ENCODE measurements around the gene ARMCX2.

ARMCX2 gene

GRCh38 chrX:101659601-101660063 lies at the start of gene ARMCX2:
ARMCX2 (minus strand) TSS chrX:101659850; CDS start chrX:101657588, 2,262 bp downstream.
- H3K27ac Mint-ChIP-seq = peak within 1 kb of the TSS; percentile 75 to 93 (median 88)
- H3K27me3 Mint-ChIP-seq (ENCODE audit: low read depth) = no peaks in the 10 kb centered on the region
- H3K4me1 Mint-ChIP-seq = no peaks in the 10 kb centered on the region
- TF ChIP-seq CTCF (IDR thresholded peaks at IDR 0.05; ENCODE audit: unreplicated experiment in 3 of 3) = no peak
- peak within 1 kb of the TSS; percentile 84 to 95 (median 92) for H3K4me3 Mint-ChIP-seq
- no peaks in the 10 kb centered on the region for H3K9me3 Mint-ChIP-seq
- peaks cover 7% of the 10 kb centered on the region for H3K36me3 Mint-ChIP-seq (ENCODE audit: low read depth)

GRCh38 chrX:101709384-101709783 lies 49.7 kb upstream of the ARMCX2 start:
- no peak for TF ChIP-seq CTCF (IDR thresholded peaks at IDR 0.05; ENCODE audit: unreplicated experiment in 3 of 3)
- Mint-ChIP-seq H3K27ac (no peak overlapping the region), H3K27me3 (ENCODE audit: low read depth) (no peaks in the 10 kb centered on the region), H3K4me1 (no peaks in the 10 kb centered on the region), H3K9me3 (peaks cover 2% of the 10 kb centered on the region), H3K4me3 (no peak overlapping the region), H3K36me3 (ENCODE audit: low read depth) (no peaks in the 10 kb centered on the region)

GRCh38 chrX:101708163-101708562 lies 48.5 kb upstream of the ARMCX2 start:
- Mint-ChIP-seq H3K9me3 (peaks cover 2% of the 10 kb centered on the region), H3K27me3 (ENCODE audit: low read depth) (no peaks in the 10 kb centered on the region), H3K4me1 (no peaks in the 10 kb centered on the region), H3K4me3 (no peak overlapping the region), H3K27ac (peak overlapping the region in 1 of 3 experiments; percentile 75), H3K36me3 (ENCODE audit: low read depth) (no peaks in the 10 kb centered on the region)
- TF ChIP-seq CTCF (IDR thresholded peaks at IDR 0.05; ENCODE audit: unreplicated experiment in 3 of 3) = no peak

GRCh38 chrX:101693476-101693875 lies 33.8 kb upstream of the ARMCX2 start:
- Mint-ChIP-seq H3K4me1 (no peaks in the 10 kb centered on the region), H3K36me3 (ENCODE audit: low read depth) (no peaks in the 10 kb centered on the region), H3K27me3 (ENCODE audit: low read depth) (no peaks in the 10 kb centered on the region), H3K9me3 (peaks cover 5% of the 10 kb centered on the region), H3K27ac (no peak overlapping the region), H3K4me3 (no peak overlapping the region)
- no peak for TF ChIP-seq CTCF (IDR thresholded peaks at IDR 0.05; ENCODE audit: unreplicated experiment in 3 of 3)

GRCh38 chrX:101691835-101692234 lies 32.2 kb upstream of the ARMCX2 start:
- Mint-ChIP-seq H3K27me3 (ENCODE audit: low read depth) (no peaks in the 10 kb centered on the region), H3K36me3 (ENCODE audit: low read depth) (no peaks in the 10 kb centered on the region), H3K4me3 (no peak overlapping the region), H3K4me1 (no peaks in the 10 kb centered on the region), H3K9me3 (no peaks in the 10 kb centered on the region), H3K27ac (peak overlapping the region in 1 of 3 experiments; percentile 46)
- TF ChIP-seq CTCF (IDR thresholded peaks at IDR 0.05; ENCODE audit: unreplicated experiment in 3 of 3) = no peak

GRCh38 chrX:101686574-101686973 lies 26.9 kb upstream of the ARMCX2 start:
- no peaks in the 10 kb centered on the region for H3K27me3 Mint-ChIP-seq (ENCODE audit: low read depth)
- no peak overlapping the region for H3K4me3 Mint-ChIP-seq
- H3K9me3 Mint-ChIP-seq = peaks cover 4% of the 10 kb centered on the region

More at GRCh38 chrX:101686574-101686973, 26.9 kb upstream of the ARMCX2 start:
- Mint-ChIP-seq H3K27ac (peak overlapping the region in 1 of 3 experiments; percentile 9), H3K4me1 (peaks cover 12% of the 10 kb centered on the region), H3K36me3 (ENCODE audit: low read depth) (no peaks in the 10 kb centered on the region)
- TF ChIP-seq CTCF (IDR thresholded peaks at IDR 0.05; ENCODE audit: unreplicated experiment in 3 of 3) = no peak
